H1 (cell line): Measurements from ENCODE around the gene MYLK2.

ENCODE experiments used
- ASH2L ChIP-seq: fragments of 200-600, 300-600 bp; sonication (generic); IDR thresholded peaks from one replicate; pipeline ENCODE4 v1.7.1; 2017; ENCODE audit warnings: low read length
- BRCA1 ChIP-seq: IDR thresholded peaks from 2 replicates; pipeline ENCODE4 v1.6.1; 2012; ENCODE audit warnings: low read depth, low read length, improper control_type of control experiment
- CBX5 ChIP-seq: fragments of 300-800, 300-1000 bp; sonication (generic); IDR thresholded peaks from 2 replicates; pipeline ENCODE4 v1.7.1; 2016; ENCODE audit warnings: antibody characterized with exemption, low read length, low read depth
- CBX8 ChIP-seq: fragments of 300-800, 300-1000 bp; sonication (generic); IDR thresholded peaks from 2 replicates; pipeline ENCODE4 v1.7.1; 2016; ENCODE audit warnings: low read depth, low read length, borderline replicate concordance
- CHD1 ChIP-seq: IDR thresholded peaks from 2 replicates; pipeline ENCODE4 v1.6.1; 2012; ENCODE audit warnings: low read depth, low read length, improper control_type of control experiment
- CTCF ChIP-seq, 3 experiments: IDR thresholded peaks; 1 replicate in 2 of 3; 2 replicates in 1 of 3; pipeline versions ENCODE4 v1.5.1 to v1.6.1; 2011; ENCODE audit warnings: low read length in 3 of 3, mild to moderate bottlenecking in 3 of 3, inconsistent platforms in 2 of 3, low read depth in 1 of 3, moderate library complexity in 1 of 3; ENCODE audit not compliant: insufficient read depth in 1 of 3; ENCODE audit errors: control extremely low read depth in 1 of 3
- E2F6 ChIP-seq: IDR thresholded peaks from 2 replicates; pipeline ENCODE4 v1.6.1; 2012; ENCODE audit warnings: inconsistent platforms
- EZH2 ChIP-seq: fragments of 200-600 bp; sonication (generic); IDR thresholded peaks from 2 replicates; pipeline ENCODE4 v1.7.1; 2012; ENCODE audit warnings: low read depth, mild to moderate bottlenecking, moderate library complexity, low read length, inconsistent platforms; ENCODE audit not compliant: severe bottlenecking
- POLR2A ChIP-seq, 2 experiments: IDR thresholded peaks; 1 replicate in 1 of 2; 2 replicates in 1 of 2; pipeline ENCODE4 v1.6.1; 2011; ENCODE audit warnings: low read depth in 2 of 2, low read length in 2 of 2, mild to moderate bottlenecking in 2 of 2; ENCODE audit errors: control extremely low read depth in 1 of 2
- POLR2AphosphoS5 ChIP-seq: IDR thresholded peaks from 2 replicates; pipeline ENCODE4 v1.6.1; 2011; ENCODE audit warnings: low read depth, low read length
- RFX5 ChIP-seq: IDR thresholded peaks from 2 replicates; pipeline ENCODE4 v1.6.1; 2011; ENCODE audit warnings: low read depth, low read length, improper control_type of control experiment, borderline replicate concordance
- RNF2 ChIP-seq: fragments of 200-900, 300-1000 bp; sonication (generic); IDR thresholded peaks from 2 replicates; pipeline ENCODE4 v1.7.1; 2016; ENCODE audit warnings: borderline replicate concordance, low read depth, mild to moderate bottlenecking, antibody characterized with exemption, low read length; ENCODE audit not compliant: poor library complexity, severe bottlenecking; ENCODE audit errors: missing control alignments
- TAF1 ChIP-seq: IDR thresholded peaks from 2 replicates; pipeline ENCODE4 v1.6.1; 2011; ENCODE audit warnings: mild to moderate bottlenecking, low read depth, low read length
- YY1 ChIP-seq: IDR thresholded peaks from 2 replicates; pipeline ENCODE4 v1.6.1; 2011; ENCODE audit warnings: low read depth, mild to moderate bottlenecking, low read length

- no peak for TF ChIP-seq CBX8
- TF ChIP-seq POLR2A (IDR thresholded peaks at IDR 0.05; ENCODE audit: control extremely low read depth in 1 of 2, low read depth in 2 of 2, low read length in 2 of 2) = no peak
- TF ChIP-seq RFX5 = no peak
- no peak for TF ChIP-seq CTCF (IDR thresholded peaks at IDR 0.05; ENCODE audit: control extremely low read depth in 1 of 3, insufficient read depth in 1 of 3, low read depth in 1 of 3, low read length in 3 of 3)
- no peak for TF ChIP-seq POLR2AphosphoS5
- TF ChIP-seq TAF1 = no peak
- TF ChIP-seq CHD1 = no peak
- TF ChIP-seq E2F6 = no peak
- no peak for TF ChIP-seq EZH2
- TF ChIP-seq RNF2 = no peak
- no peak for TF ChIP-seq CBX5
- no peak for TF ChIP-seq YY1
- TF ChIP-seq BRCA1 = no peak
- TF ChIP-seq ASH2L = no peak
Measured at GRCh38 chr20:31864521-31865400, 45.6 kb downstream of the MYLK2 start.
